Measurements from ENCODE around the gene RFC1. TPM values are rescaled to one million over a fixed set of nuclear protein-coding genes. Genes with fewer than 3 reads are reported as not detected.
A peak's percentile ranks its signal among the peaks of the same experiment; 100 is the strongest.
"Not testable (repeated sequence)": the region's sequence is repeated elsewhere in the genome, so short reads cannot be mapped to it uniquely, and the experiment has no call there.

RFC1 gene
- total and polyA plus RNA-seq, 5 donors, result 11.2 to 37.5 (median 33.5) TPM

GRCh38 chr4:39383690-39384089 lies 17.5 kb upstream of the RFC1 start:
- no peaks in the 10 kb centered on the region for H3K9me3 ChIP-seq (ENCODE audit: control insufficient read depth, low read length)
- no peaks in the 10 kb centered on the region for H3K27me3 ChIP-seq (ENCODE audit: control insufficient read depth, insufficient read depth)
- DNase-seq (no peak), ATAC-seq (no peak)
- 90% methylated on average over 1 of the region's 1 CpG for WGBS
- intact Hi-C loops (cut with DNase I), result no loop called here
- no peaks in the 10 kb centered on the region for H3K4me1 ChIP-seq (ENCODE audit: control insufficient read depth, insufficient read depth, low read length)
- H3K27ac ChIP-seq (ENCODE audit: low read length), result no peak overlapping the region
- no peak overlapping the region for H3K4me3 ChIP-seq (ENCODE audit: low read length)

GRCh38 chr4:39375478-39375877 lies 9.3 kb upstream of the RFC1 start:
- Histone ChIP-seq H3K9me3 (ENCODE audit: control insufficient read depth, low read length) (no peaks in the 10 kb centered on the region), H3K4me3 (ENCODE audit: low read length) (no peak overlapping the region), H3K27ac (ENCODE audit: low read length) (no peak overlapping the region), H3K4me1 (ENCODE audit: control insufficient read depth, insufficient read depth, low read length) (no peaks in the 10 kb centered on the region), H3K27me3 (ENCODE audit: control insufficient read depth, insufficient read depth) (no peaks in the 10 kb centered on the region)
- intact Hi-C loops (cut with DNase I), result no loop called here
- ATAC-seq (no peak), DNase-seq (no peak)
- WGBS, result 77% methylated on average over 4 of the region's 4 CpGs

- DNase-seq; ATAC-seq; intact Hi-C loops (cut with DNase I); H3K4me3 ChIP-seq (ENCODE audit: low read length); H3K9me3 ChIP-seq (ENCODE audit: control insufficient read depth, low read length); H3K4me1 ChIP-seq (ENCODE audit: control insufficient read depth, insufficient read depth, low read length); H3K27me3 ChIP-seq (ENCODE audit: control insufficient read depth, insufficient read depth); H3K27ac ChIP-seq (ENCODE audit: low read length): not testable (repeated sequence)
- WGBS, result 82% methylated on average over 6 of the region's 6 CpGs
These were observed 5.0 kb upstream of the RFC1 start for GRCh38 chr4:39371209-39371608.

GRCh38 chr4:39369301-39369700 lies 3.1 kb upstream of the RFC1 start:
- Histone ChIP-seq H3K4me3 (ENCODE audit: low read length) (no peak overlapping the region), H3K27ac (ENCODE audit: low read length) (no peak overlapping the region), H3K27me3 (ENCODE audit: control insufficient read depth, insufficient read depth) (no peaks in the 10 kb centered on the region), H3K9me3 (ENCODE audit: control insufficient read depth, low read length) (no peaks in the 10 kb centered on the region), H3K4me1 (ENCODE audit: control insufficient read depth, insufficient read depth, low read length) (no peaks in the 10 kb centered on the region)
- no peak for DNase-seq
- intact Hi-C loops (cut with DNase I), result no loop called here
- 66% methylated on average over 4 of the region's 4 CpGs for WGBS
- no peak for ATAC-seq

- WGBS, result 94% methylated on average over 6 of the region's 6 CpGs
- intact Hi-C loops (cut with DNase I), result no loop called here
- no peak for ATAC-seq
- no peak overlapping the region for H3K27ac ChIP-seq (ENCODE audit: low read length)
- H3K9me3 ChIP-seq (ENCODE audit: control insufficient read depth, low read length), result no peaks in the 10 kb centered on the region
- H3K4me1 ChIP-seq (ENCODE audit: control insufficient read depth, insufficient read depth, low read length), result no peaks in the 10 kb centered on the region
- H3K27me3 ChIP-seq (ENCODE audit: control insufficient read depth, insufficient read depth), result no peaks in the 10 kb centered on the region
- no peak for DNase-seq
- no peak overlapping the region for H3K4me3 ChIP-seq (ENCODE audit: low read length)
These were observed 1.0 kb upstream of the RFC1 start for GRCh38 chr4:39367166-39367565.

- Histone ChIP-seq H3K4me3 (ENCODE audit: low read length) (peak overlapping the region; percentile 94), H3K4me1 (ENCODE audit: control insufficient read depth, insufficient read depth, low read length) (no peaks in the 10 kb centered on the region), H3K27ac (ENCODE audit: low read length) (peak overlapping the region; percentile 81), H3K9me3 (ENCODE audit: control insufficient read depth, low read length) (no peaks in the 10 kb centered on the region), H3K27me3 (ENCODE audit: control insufficient read depth, insufficient read depth) (no peaks in the 10 kb centered on the region)
- ATAC-seq (no peak), DNase-seq (no peak)
- WGBS, result 6% methylated on average over 7 of the region's 7 CpGs
- intact Hi-C loops (cut with DNase I), result no loop called here
These were observed 802 bp downstream of the RFC1 start for GRCh38 chr4:39365360-39365759.

GRCh38 chr4:39363773-39364393 lies 2.3 kb downstream of the RFC1 start:
- no peak overlapping the region for H3K27ac ChIP-seq (ENCODE audit: low read length)
- no peaks in the 10 kb centered on the region for H3K4me1 ChIP-seq (ENCODE audit: control insufficient read depth, insufficient read depth, low read length)
- intact Hi-C loops (cut with DNase I), result no loop called here
- DNase-seq (no peak), ATAC-seq (no peak)
- H3K27me3 ChIP-seq (ENCODE audit: control insufficient read depth, insufficient read depth), result no peaks in the 10 kb centered on the region
- no peak overlapping the region for H3K4me3 ChIP-seq (ENCODE audit: low read length)
- 87% methylated on average over 4 of the region's 4 CpGs for WGBS
- no peaks in the 10 kb centered on the region for H3K9me3 ChIP-seq (ENCODE audit: control insufficient read depth, low read length)

- Histone ChIP-seq H3K4me1 (ENCODE audit: control insufficient read depth, insufficient read depth, low read length) (no peaks in the 10 kb centered on the region), H3K27ac (ENCODE audit: low read length) (no peak overlapping the region), H3K9me3 (ENCODE audit: control insufficient read depth, low read length) (no peaks in the 10 kb centered on the region), H3K4me3 (ENCODE audit: low read length) (no peak overlapping the region), H3K27me3 (ENCODE audit: control insufficient read depth, insufficient read depth) (no peaks in the 10 kb centered on the region)
- no peak for DNase-seq
- intact Hi-C loops (cut with DNase I), result no loop called here
- WGBS, result 68% methylated on average over 3 of the region's 3 CpGs
- ATAC-seq, result no peak
These were observed 3.3 kb downstream of the RFC1 start for GRCh38 chr4:39362827-39363226.

- DNase-seq; H3K27me3 ChIP-seq (ENCODE audit: control insufficient read depth, insufficient read depth); intact Hi-C loops (cut with DNase I); H3K9me3 ChIP-seq (ENCODE audit: control insufficient read depth, low read length); H3K4me3 ChIP-seq (ENCODE audit: low read length); ATAC-seq; H3K4me1 ChIP-seq (ENCODE audit: control insufficient read depth, insufficient read depth, low read length); H3K27ac ChIP-seq (ENCODE audit: low read length): not testable (repeated sequence)
- 97% methylated on average over 4 of the region's 4 CpGs for WGBS
These were observed 5.6 kb downstream of the RFC1 start for GRCh38 chr4:39360611-39361010.

GRCh38 chr4:39357002-39357401 lies 9.2 kb downstream of the RFC1 start:
- no peak for ATAC-seq
- Histone ChIP-seq H3K27ac (ENCODE audit: low read length) (no peak overlapping the region), H3K4me3 (ENCODE audit: low read length) (no peak overlapping the region), H3K4me1 (ENCODE audit: control insufficient read depth, insufficient read depth, low read length) (no peaks in the 10 kb centered on the region), H3K27me3 (ENCODE audit: control insufficient read depth, insufficient read depth) (no peaks in the 10 kb centered on the region), H3K9me3 (ENCODE audit: control insufficient read depth, low read length) (no peaks in the 10 kb centered on the region)
- intact Hi-C loops (cut with DNase I), result no loop called here
- 94% methylated on average over 1 of the region's 1 CpG for WGBS
- no peak for DNase-seq

GRCh38 chr4:39354254-39354552 lies 12.0 kb downstream of the RFC1 start:
- ATAC-seq (no peak), DNase-seq (no peak)
- 6% methylated on average over 1 of the region's 1 CpG for WGBS
- Histone ChIP-seq H3K27me3 (ENCODE audit: control insufficient read depth, insufficient read depth) (no peaks in the 10 kb centered on the region), H3K4me1 (ENCODE audit: control insufficient read depth, insufficient read depth, low read length) (no peaks in the 10 kb centered on the region), H3K9me3 (ENCODE audit: control insufficient read depth, low read length) (no peaks in the 10 kb centered on the region), H3K27ac (ENCODE audit: low read length) (no peak overlapping the region), H3K4me3 (ENCODE audit: low read length) (peak overlapping the region; percentile 60)
- intact Hi-C loops (cut with DNase I), result no loop called here

Measured in right cardiac atrium (tissue), 5 donors.